Mucosa of descending colon (tissue), 3 donors: ENCODE results near the gene TRIM2. TPM values are rescaled to one million over a fixed set of nuclear protein-coding genes. Genes with fewer than 3 reads are reported as not detected.
A peak's percentile ranks its signal among the peaks of the same experiment; 100 is the strongest.

Experiments
- ATAC-seq: fragments of 200-7000 bp; cut with Tn5 transposase; one replicate; pipeline ENCODE4 v1.9.1; 2020; ENCODE audit warnings: mild to moderate bottlenecking, moderate library complexity
- DNase-seq, 3 donors: peaks; one replicate each; pipeline ENCODE4 v3.0.0-alpha.2; 2020
- H3K36me3 ChIP-seq: fragments of 200-600 bp; one replicate; pipeline ENCODE4 v1.8.0; 2021; ENCODE audit warnings: low read depth, mild to moderate bottlenecking
- H3K4me1 ChIP-seq: fragments of 200-600 bp; one replicate; pipeline ENCODE4 v1.8.0; 2021; ENCODE audit warnings: low read depth, mild to moderate bottlenecking
- H3K4me3 ChIP-seq: fragments of 200-600 bp; one replicate; pipeline ENCODE4 v1.8.0; 2021; ENCODE audit warnings: mild to moderate bottlenecking
- H3K9me3 ChIP-seq: fragments of 200-600 bp; one replicate; pipeline ENCODE4 v1.8.0; 2021; ENCODE audit warnings: mild to moderate bottlenecking
- intact Hi-C, 2 donors: fragments of 100-400 bp; cut with DNase I in 1 of 2; cut with micrococcal nuclease in 1 of 2; formaldehyde crosslinking; loops; one replicate each; pipeline versions ENCODE4 v1.11.0 to v1.11.1; 2022; cut with DNase I, micrococcal nuclease
- total RNA-seq, 3 donors: library from RNA; stranded (reverse); fragmentation: NEBNext Ultra II Directional in 2 of 3; extraction: Animal tissue kit (Norgen Biotek cat#: 25700) in 2 of 3; gene quantifications; one replicate each; pipeline versions ENCODE4 v1.2.1 to v1.2.4, GENCODE V29; 2021 to 2023
- TF ChIP-seq, protein P1 (sequence below): fragments of 200-600 bp; IDR thresholded peaks from one replicate; pipeline ENCODE4 v1.8.0; 2022; ENCODE audit warnings: antibody characterized with exemption, mild to moderate bottlenecking
- donor health status: DM: no; HTN: no; CAD: no; lungs with moderate emphysema.
- donor health status: DM: no; HTN: no; CAD: no.
- donor health status: DM: no; HTN: yes; CAD: no.

Gene TRIM2
- total RNA-seq, 3 donors from 2014 or later, result 96.4 to 167 (median 154) TPM

DNA sequence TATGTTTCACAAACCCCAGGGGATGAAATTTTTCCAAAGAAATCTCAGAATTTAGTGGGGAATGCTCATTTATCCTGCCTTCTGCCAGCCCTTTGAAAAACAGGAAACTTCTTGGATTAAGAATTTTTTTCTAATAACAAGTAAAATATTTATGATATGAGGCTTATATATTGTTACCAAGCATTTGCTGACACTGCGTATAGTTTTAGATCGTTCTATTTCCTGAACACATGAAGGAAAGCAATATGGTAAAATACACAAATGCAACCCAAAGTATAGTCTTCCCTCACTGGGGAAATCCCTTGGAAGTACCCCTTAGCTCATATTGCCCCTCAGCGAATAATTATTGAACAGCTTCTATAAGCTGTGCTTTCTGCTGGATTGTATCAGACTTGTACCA is 85.9 kb downstream of the TRIM2 start:
- no peaks in the 10 kb centered on the region for H3K9me3 ChIP-seq
- DNase-seq (no peak), ATAC-seq (no peak)
- intact Hi-C loops, result no loop called here
- no peaks in the 10 kb centered on the region for H3K4me1 ChIP-seq
- peaks cover 6% of the 10 kb centered on the region for H3K36me3 ChIP-seq
- H3K4me3 ChIP-seq, result no peak overlapping the region
- TF ChIP-seq, protein P1, sequence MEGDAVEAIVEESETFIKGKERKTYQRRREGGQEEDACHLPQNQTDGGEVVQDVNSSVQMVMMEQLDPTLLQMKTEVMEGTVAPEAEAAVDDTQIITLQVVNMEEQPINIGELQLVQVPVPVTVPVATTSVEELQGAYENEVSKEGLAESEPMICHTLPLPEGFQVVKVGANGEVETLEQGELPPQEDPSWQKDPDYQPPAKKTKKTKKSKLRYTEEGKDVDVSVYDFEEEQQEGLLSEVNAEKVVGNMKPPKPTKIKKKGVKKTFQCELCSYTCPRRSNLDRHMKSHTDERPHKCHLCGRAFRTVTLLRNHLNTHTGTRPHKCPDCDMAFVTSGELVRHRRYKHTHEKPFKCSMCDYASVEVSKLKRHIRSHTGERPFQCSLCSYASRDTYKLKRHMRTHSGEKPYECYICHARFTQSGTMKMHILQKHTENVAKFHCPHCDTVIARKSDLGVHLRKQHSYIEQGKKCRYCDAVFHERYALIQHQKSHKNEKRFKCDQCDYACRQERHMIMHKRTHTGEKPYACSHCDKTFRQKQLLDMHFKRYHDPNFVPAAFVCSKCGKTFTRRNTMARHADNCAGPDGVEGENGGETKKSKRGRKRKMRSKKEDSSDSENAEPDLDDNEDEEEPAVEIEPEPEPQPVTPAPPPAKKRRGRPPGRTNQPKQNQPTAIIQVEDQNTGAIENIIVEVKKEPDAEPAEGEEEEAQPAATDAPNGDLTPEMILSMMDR, result no peak

DNA sequence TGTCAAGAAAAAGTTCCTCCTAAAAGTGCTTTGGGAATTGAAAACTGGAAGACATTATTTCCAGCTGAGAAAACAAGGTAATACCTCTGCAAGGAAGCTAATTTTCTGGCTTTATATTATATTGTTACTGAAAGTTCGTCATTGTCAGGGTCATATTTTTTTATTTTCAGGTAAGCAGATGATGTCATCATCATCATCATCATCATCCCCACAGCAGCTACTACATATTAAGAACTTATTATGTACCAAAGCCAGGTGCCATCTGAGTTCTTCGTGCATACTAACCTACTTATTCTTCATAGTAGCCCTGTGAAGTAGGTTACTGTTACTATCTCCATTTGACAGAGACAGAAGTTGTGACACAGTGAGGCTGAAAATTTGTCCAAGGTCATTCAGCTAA is 87.3 kb downstream of the TRIM2 start:
- intact Hi-C loops, result no loop called here
- Histone ChIP-seq H3K9me3 (no peaks in the 10 kb centered on the region), H3K36me3 (peaks cover 8% of the 10 kb centered on the region), H3K4me3 (no peak overlapping the region), H3K4me1 (peaks cover 5% of the 10 kb centered on the region)
- TF ChIP-seq, protein P1, result no peak
- ATAC-seq (no peak), DNase-seq (no peak)

DNA sequence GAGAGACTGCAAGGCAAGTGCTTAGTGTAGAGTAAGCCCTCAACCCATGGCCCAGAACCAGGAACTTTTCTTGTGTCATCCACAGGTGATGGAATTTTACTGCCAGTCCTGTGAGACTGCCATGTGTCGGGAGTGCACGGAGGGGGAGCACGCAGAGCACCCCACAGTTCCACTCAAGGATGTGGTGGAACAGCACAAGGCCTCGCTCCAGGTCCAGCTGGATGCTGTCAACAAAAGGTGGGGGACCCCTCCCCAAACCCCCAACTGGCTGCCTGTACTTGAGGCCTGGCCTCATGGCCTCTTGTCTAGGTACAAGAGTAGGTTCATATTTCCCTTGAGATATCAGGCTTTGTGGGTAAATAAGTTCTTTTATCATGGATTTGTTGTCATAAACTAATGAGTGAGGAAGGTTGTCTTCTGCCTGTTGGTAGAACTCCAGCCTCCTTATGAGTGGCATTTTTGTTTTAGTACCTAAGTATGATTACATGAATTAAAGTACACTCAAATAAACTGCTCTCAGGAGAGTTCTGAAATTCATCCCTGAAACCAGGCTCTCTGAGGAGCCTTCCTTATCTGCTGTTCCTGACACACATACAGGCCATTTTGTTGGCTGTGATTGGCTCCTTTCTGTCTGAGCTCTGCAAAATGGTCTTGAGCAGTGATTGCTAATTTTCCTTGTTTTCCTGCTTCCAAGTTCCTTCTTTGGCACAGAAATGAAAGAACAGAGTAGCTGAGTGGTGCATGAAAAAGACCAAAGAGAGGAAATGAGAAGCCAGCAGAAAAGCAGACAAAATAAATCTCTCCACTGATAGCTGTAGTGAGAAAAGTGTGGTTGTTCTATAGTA is 88.9 kb downstream of the TRIM2 start:
- H3K4me1 ChIP-seq, result peaks cover 5% of the 10 kb centered on the region
- no peaks in the 10 kb centered on the region for H3K9me3 ChIP-seq
- DNase-seq (peak in 1 of 3 donors; percentile 47), ATAC-seq (no peak)
- H3K36me3 ChIP-seq, result peaks cover 8% of the 10 kb centered on the region
- H3K4me3 ChIP-seq, result no peak overlapping the region
- TF ChIP-seq, protein P1, result no peak
- intact Hi-C loops, result no loop called here

DNA sequence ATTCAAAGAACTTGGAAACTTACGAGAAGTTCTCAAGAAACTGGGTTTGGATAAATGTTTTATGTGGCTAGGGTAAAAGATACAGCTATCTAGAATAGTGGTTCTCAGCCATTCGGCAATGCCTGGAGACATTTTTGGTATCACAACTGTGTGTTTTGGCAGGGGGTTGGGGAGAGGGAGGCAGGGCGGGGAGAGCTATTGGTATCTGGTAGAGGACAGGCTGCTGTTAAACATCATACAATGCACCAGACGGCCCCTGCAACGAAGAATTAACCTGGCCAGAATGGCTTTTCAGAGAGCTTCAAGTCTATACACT is 89.5 kb downstream of the TRIM2 start:
- Histone ChIP-seq H3K4me3 (no peak overlapping the region), H3K36me3 (peaks cover 8% of the 10 kb centered on the region), H3K4me1 (peaks cover 5% of the 10 kb centered on the region), H3K9me3 (no peaks in the 10 kb centered on the region)
- intact Hi-C loops, result no loop called here
- TF ChIP-seq, protein P1, result no peak
- no peak for DNase-seq
- no peak for ATAC-seq

DNA sequence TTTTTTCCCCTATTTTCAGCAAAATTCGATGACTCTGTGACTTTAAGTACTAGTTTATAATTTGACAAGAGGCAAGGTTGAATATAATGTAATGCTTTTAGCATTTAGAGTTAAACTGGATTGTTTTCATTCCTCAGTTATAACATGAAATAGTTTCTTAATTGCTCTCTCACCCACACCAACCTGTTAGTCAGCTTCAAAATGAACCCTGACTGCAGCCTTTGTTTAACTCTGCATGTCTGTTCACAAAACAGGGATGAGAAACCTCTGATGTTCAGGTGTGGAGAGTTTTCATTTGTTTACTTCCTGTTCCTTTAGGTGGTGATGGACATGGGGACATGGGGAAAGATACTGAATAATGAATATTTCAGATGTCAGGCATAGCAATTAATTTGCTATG is 90.4 kb downstream of the TRIM2 start:
- intact Hi-C loops, result no loop called here
- DNase-seq (no peak), ATAC-seq (no peak)
- Histone ChIP-seq H3K36me3 (peaks cover 8% of the 10 kb centered on the region), H3K4me1 (peaks cover 5% of the 10 kb centered on the region), H3K4me3 (no peak overlapping the region), H3K9me3 (peaks cover 2% of the 10 kb centered on the region)
- TF ChIP-seq, protein P1, result no peak
